ENCODE measurements around the gene C15orf40. TPM values are rescaled to one million over a fixed set of nuclear protein-coding genes. Genes with fewer than 3 reads are reported as not detected.

Gene C15orf40
- total and polyA plus RNA-seq, 9 of the 15 experiments (the other 6 are each of a cell fraction or from before 2014, with no cell fraction given), result 15.9 to 52.0 (median 27.0) TPM

DNA sequence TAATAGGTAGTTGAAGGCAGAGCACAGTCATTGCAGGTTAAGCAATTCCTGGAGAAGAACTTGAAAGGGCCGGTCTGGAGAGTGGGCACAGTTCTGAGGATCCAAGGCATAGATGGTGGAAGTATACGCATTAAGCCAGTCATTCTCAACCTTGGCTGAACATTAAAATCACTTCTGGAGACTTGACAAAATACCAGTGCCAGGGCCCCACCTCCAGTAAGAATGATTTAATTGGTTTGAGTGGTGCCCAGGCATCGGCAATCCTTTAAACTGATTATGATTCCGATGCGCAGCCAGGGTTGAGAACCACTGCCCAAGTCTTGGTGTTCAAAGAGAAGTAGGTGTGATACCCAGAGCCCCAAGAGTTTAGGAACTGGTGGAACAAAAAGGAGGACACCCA lies 52.0 kb downstream of the C15orf40 start:
- no TSS peak for BruUV-seq (replicated peaks)
- no peak for ATAC-seq
- Histone ChIP-seq H3K9me3 (replicated peaks; ENCODE audit: control insufficient read depth, insufficient read depth, low read depth, low read length) (no peaks in the 10 kb centered on the region), H3K9ac (ENCODE audit: insufficient read depth in 1 of 2, low read depth in 2 of 2, low read length in 2 of 2) (no peak overlapping the region), H3K36me3 (ENCODE audit: control insufficient read depth, insufficient read depth, low read length) (no peaks in the 10 kb centered on the region), H3K4me2 (ENCODE audit: insufficient read depth, low read length) (no peak overlapping the region), H3K27me3 (ENCODE audit: control insufficient read depth in 2 of 2, insufficient read depth in 2 of 2, low read length in 2 of 2) (peaks cover 31 to 55% of the 10 kb centered on the region in 2 experiments), H3K9me1 (ENCODE audit: control insufficient read depth, insufficient read depth, low read length) (no peaks in the 10 kb centered on the region), H4K20me1 (replicated peaks; ENCODE audit: control insufficient read depth, insufficient read depth, low read length) (no peaks in the 10 kb centered on the region; the same call in 1 of the 2 replicates), H3K4me1 (replicated peaks in 1 of 2; ENCODE audit: control insufficient read depth in 2 of 2, insufficient read depth in 2 of 2, low read length in 2 of 2) (no peaks in the 10 kb centered on the region), H3K79me2 (ENCODE audit: control insufficient read depth, insufficient read depth, low read length) (no peaks in the 10 kb centered on the region), H2AFZ (ENCODE audit: low read depth, low read length) (no peak overlapping the region), H3K4me3 (no peak overlapping the region), H3K27ac (ENCODE audit: extremely low read depth, low read depth, low read length) (no peak overlapping the region)
- FAIRE-seq, result no peak
- intact Hi-C loops (cut with micrococcal nuclease) (no loop called here), in situ Hi-C loops (cut with MboI) (no loop called here)
- ChIA-PET CTCF (ENCODE audit: low intra/inter-chr PET ratio) (no interaction called here), POLR2A (no interaction called here)
- WGBS (ENCODE audit: insufficient coverage, low coverage, missing lambda C conversion rate), result 9% methylated on average over 5 of the region's 5 CpGs
- no peak for DNase-seq (ENCODE audit: extremely low read depth in 1 of 4, low spot score in 3 of 4)
- no peak for TF ChIP-seq TOE1 (IDR thresholded peaks at IDR 0.05; ENCODE audit: borderline replicate concordance)
- TF ChIP-seq TOE1 (CRISPR knock-in tag; IDR thresholded peaks at IDR 0.05; ENCODE audit: borderline replicate concordance, low read depth), result no peak
- TF ChIP-seq ZNF444 (CRISPR knock-in tag; IDR thresholded peaks at IDR 0.05), result no peak
- no peak for TF ChIP-seq EHMT2 (IDR thresholded peaks at IDR 0.05)
- TF ChIP-seq, protein P1, sequence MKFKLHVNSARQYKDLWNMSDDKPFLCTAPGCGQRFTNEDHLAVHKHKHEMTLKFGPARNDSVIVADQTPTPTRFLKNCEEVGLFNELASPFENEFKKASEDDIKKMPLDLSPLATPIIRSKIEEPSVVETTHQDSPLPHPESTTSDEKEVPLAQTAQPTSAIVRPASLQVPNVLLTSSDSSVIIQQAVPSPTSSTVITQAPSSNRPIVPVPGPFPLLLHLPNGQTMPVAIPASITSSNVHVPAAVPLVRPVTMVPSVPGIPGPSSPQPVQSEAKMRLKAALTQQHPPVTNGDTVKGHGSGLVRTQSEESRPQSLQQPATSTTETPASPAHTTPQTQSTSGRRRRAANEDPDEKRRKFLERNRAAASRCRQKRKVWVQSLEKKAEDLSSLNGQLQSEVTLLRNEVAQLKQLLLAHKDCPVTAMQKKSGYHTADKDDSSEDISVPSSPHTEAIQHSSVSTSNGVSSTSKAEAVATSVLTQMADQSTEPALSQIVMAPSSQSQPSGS (CRISPR knock-in tag; IDR thresholded peaks at IDR 0.05), result no peak
- no peak for TF ChIP-seq ZNF764 (CRISPR knock-in tag; IDR thresholded peaks at IDR 0.05; ENCODE audit: low read depth)
- TF ChIP-seq ZNF407 (IDR thresholded peaks at IDR 0.05; ENCODE audit: low read depth), result no peak
- TF ChIP-seq, protein P2, sequence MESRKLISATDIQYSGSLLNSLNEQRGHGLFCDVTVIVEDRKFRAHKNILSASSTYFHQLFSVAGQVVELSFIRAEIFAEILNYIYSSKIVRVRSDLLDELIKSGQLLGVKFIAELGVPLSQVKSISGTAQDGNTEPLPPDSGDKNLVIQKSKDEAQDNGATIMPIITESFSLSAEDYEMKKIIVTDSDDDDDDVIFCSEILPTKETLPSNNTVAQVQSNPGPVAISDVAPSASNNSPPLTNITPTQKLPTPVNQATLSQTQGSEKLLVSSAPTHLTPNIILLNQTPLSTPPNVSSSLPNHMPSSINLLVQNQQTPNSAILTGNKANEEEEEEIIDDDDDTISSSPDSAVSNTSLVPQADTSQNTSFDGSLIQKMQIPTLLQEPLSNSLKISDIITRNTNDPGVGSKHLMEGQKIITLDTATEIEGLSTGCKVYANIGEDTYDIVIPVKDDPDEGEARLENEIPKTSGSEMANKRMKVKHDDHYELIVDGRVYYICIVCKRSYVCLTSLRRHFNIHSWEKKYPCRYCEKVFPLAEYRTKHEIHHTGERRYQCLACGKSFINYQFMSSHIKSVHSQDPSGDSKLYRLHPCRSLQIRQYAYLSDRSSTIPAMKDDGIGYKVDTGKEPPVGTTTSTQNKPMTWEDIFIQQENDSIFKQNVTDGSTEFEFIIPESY (CRISPR knock-in tag; IDR thresholded peaks at IDR 0.05), result no peak
- TF ChIP-seq, protein P3, sequence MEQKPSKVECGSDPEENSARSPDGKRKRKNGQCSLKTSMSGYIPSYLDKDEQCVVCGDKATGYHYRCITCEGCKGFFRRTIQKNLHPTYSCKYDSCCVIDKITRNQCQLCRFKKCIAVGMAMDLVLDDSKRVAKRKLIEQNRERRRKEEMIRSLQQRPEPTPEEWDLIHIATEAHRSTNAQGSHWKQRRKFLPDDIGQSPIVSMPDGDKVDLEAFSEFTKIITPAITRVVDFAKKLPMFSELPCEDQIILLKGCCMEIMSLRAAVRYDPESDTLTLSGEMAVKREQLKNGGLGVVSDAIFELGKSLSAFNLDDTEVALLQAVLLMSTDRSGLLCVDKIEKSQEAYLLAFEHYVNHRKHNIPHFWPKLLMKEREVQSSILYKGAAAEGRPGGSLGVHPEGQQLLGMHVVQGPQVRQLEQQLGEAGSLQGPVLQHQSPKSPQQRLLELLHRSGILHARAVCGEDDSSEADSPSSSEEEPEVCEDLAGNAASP (IDR thresholded peaks at IDR 0.05), result no peak
- TF ChIP-seq HMGN3 (IDR thresholded peaks at IDR 0.05; ENCODE audit: borderline replicate concordance, extremely low read depth, insufficient read length, low read depth, low read length), result no peak

Data from K562 (cell line).